Fibroblast of the aortic adventitia (primary cell): Measurements from ENCODE around the gene GALNT13. TPM values are rescaled to one million over a fixed set of nuclear protein-coding genes. Genes with fewer than 3 reads are reported as not detected.

Experiments used
- DNase-seq: peaks from one replicate; pipeline ENCODE4 v3.0.0-alpha.2; 2010; ENCODE audit warnings: low read depth
- H3K4me3 ChIP-seq: 2 replicates; pipeline ENCODE4 v1.5.1; 2011; ENCODE audit warnings: low read depth, mild to moderate bottlenecking, control low read depth, low read length, moderate library complexity
- CTCF ChIP-seq: IDR thresholded peaks from 2 replicates; pipeline ENCODE4 v1.5.1; 2011; ENCODE audit warnings: mild to moderate bottlenecking, low read length, control low read depth, inconsistent platforms; ENCODE audit not compliant: insufficient read depth
- total RNA-seq: library from RNA; depleted of rRNA; stranded (reverse); fragments of >200 nt; gene quantifications from 2 replicates; pipeline ENCODE4 v1.2.3, GENCODE V29; 2012; ENCODE audit warnings: low replicate concordance

Gene GALNT13
- total RNA-seq, 1 donor = 0.45 TPM

GRCh38 chr2:154173919-154174318, 302.2 kb downstream of the GALNT13 start:
- no peak for TF ChIP-seq CTCF
- no peak overlapping the region for H3K4me3 ChIP-seq
- DNase-seq = no peak

DNA sequence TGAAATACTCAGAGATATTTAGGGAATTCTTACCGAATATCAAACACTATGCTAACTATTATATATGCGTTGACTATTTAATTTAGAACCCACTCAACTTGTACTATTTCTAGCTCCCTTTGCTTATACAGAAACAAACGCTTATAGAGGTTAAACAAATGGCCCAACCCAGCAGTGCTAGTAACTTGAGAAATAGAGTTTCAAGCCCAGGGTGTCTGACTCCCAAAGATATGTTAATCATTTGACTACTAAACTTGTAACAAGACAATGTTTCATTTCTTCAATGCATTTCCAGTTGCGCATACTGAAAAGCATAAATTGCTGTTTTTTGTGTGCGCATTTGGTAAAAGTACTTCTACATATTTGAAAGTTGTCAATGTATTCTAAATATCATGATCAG, 310.3 kb downstream of the GALNT13 start:
- no peak for TF ChIP-seq CTCF
- no peak for DNase-seq
- no peak overlapping the region for H3K4me3 ChIP-seq

DNA sequence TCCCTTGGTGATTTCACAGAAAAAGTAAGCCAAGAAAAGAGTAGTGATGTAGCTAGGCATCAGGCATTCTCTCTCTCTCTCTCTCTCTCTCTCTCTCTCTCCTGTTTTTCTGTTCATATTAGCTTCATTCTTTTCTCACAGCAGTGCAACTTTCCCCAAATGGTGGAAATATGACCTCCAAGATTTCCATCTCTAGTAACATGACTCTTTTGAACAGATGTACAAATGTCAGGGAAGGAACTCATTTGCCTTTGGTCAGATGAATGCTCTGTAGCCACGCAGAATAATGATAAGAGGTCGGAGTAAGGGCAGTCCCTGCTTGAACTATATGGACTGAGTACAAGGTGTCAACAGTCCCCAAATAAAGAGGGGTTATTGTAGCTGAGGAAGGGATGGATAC, 316.2 kb downstream of the GALNT13 start:
- no peak overlapping the region for H3K4me3 ChIP-seq
- TF ChIP-seq CTCF = no peak
- no peak for DNase-seq

DNA sequence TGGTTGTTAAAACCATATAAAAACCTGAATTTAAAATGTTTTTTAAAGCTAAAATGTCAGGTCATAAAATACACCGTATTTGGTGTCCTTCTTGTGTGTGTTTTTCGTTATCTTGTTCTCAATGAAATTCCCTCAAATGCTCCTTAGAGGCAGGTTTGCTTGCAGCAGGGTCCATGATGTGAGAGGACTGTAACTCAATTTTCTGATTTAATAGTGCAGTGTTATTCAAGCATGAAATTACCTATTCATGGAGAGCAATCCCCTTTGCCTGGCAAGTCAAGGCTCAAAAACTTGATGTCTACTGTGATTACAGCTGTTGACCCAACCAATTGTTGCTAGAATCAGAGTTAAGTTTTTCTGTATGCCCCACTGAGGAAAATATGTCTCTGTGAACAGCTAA, 318.2 kb downstream of the GALNT13 start:
- H3K4me3 ChIP-seq = no peak overlapping the region
- TF ChIP-seq CTCF = no peak
- DNase-seq = no peak

DNA sequence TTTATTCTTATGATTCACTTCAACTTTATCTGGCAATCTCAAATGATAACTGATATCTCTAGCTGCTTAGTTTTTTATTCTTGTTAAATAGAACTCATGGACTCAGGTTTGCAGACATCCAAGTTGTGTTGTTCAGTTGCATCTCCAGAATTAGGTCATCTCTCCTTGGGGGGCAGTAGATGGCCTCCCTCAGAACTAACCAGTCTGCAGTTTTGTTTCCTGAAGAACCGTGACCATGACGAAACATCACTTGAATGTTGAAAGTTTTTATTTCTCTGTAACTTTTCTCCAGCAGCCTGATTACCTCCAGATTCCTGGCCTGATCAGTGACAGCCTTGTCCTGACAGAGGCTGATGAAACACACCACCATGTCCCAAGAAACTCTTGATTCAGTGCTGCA, 321.5 kb downstream of the GALNT13 start:
- DNase-seq = no peak
- no peak overlapping the region for H3K4me3 ChIP-seq
- no peak for TF ChIP-seq CTCF

DNA sequence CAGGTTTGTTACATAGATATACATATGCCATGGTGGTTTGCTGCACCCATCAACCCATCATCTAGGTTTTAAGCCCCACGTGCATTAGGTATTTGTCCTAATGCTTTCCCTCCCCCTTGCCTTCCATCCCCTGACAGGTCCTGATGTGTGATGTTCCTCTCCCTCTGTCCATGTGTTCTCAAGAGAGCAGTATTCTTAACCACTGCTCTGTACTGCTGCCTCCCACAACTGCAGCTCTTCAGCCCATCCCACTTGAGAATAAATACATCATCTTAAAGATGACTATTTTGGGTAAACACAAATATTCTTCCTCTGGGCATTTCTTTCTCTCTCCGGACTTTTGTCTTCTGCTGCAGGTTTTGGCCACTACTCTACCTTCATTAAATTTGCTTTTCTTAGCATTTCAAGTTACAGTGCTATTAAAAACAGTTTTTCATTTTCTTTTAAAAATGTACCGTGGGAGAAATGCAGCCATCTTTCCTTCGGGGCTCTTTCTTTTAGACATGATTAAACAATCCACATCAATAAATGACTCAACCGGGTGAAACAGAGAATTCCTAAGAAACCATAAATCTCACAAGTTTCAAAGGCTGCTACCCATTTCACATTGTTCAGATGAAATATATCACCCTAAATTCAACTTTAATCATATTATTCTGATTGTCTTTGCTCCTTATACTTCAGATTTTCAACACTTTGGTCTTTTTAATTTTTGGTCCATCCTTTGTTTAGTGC, 323.4 kb downstream of the GALNT13 start:
- H3K4me3 ChIP-seq = no peak overlapping the region
- peak; percentile 1 for DNase-seq
- TF ChIP-seq CTCF = no peak
